Trophoblast cell (in vitro differentiated cells and primary cell): ENCODE results near the gene ZBTB21.
A peak's percentile ranks its signal among the peaks of the same experiment; 100 is the strongest.
"Not testable (repeated sequence)": the region's sequence is repeated elsewhere in the genome, so short reads cannot be mapped to it uniquely, and the experiment has no call there.

Experiments
- DNase-seq, 2 donors: peaks; one replicate each; pipeline ENCODE4 v3.0.0-alpha.2; 2016
- H2AFZ ChIP-seq: 2 replicates; pipeline ENCODE4 v1.6.1; 2013; ENCODE audit warnings: low read length, moderate library complexity, mild to moderate bottlenecking; ENCODE audit not compliant: insufficient read depth, poor library complexity
- H2AK5ac ChIP-seq: 2 replicates; pipeline ENCODE4 v1.6.1; 2013; ENCODE audit warnings: mild to moderate bottlenecking, low read length
- H2BK120ac ChIP-seq: 2 replicates; pipeline ENCODE4 v1.6.1; 2013; ENCODE audit warnings: low read length, mild to moderate bottlenecking, moderate library complexity; ENCODE audit not compliant: insufficient read depth, poor library complexity
- H2BK12ac ChIP-seq: 2 replicates; pipeline ENCODE4 v1.6.1; 2013; ENCODE audit warnings: mild to moderate bottlenecking, low read length, moderate library complexity
- H2BK5ac ChIP-seq: 2 replicates; pipeline ENCODE4 v1.6.1; 2013; ENCODE audit warnings: low read length, low read depth, moderate library complexity, mild to moderate bottlenecking; ENCODE audit not compliant: poor library complexity
- H3K14ac ChIP-seq: 2 replicates; pipeline ENCODE4 v1.6.1; 2013; ENCODE audit warnings: mild to moderate bottlenecking, low read length
- H3K18ac ChIP-seq: 2 replicates; pipeline ENCODE4 v1.6.1; 2013; ENCODE audit warnings: mild to moderate bottlenecking, low read length
- H3K23ac ChIP-seq: 2 replicates; pipeline ENCODE4 v1.6.1; 2013; ENCODE audit warnings: low read length
- H3K27ac ChIP-seq: 2 replicates; pipeline ENCODE4 v1.5.1; 2013; ENCODE audit warnings: low read depth, mild to moderate bottlenecking, inconsistent platforms, low read length, moderate library complexity
- H3K27me3 ChIP-seq: 2 replicates; pipeline ENCODE4 v1.6.1; 2013; ENCODE audit warnings: inconsistent platforms, mild to moderate bottlenecking, low read length, moderate library complexity; ENCODE audit not compliant: insufficient read depth
- H3K36me3 ChIP-seq, 2 experiments: 1 replicate in 1 of 2; 2 replicates in 1 of 2; pipeline ENCODE4 v1.6.1; 2013; ENCODE audit warnings: low read length in 2 of 2, mild to moderate bottlenecking in 2 of 2, moderate library complexity in 1 of 2; ENCODE audit not compliant: insufficient read depth in 2 of 2, control insufficient read depth in 1 of 2
- H3K4ac ChIP-seq: 2 replicates; pipeline ENCODE4 v1.6.1; 2013; ENCODE audit warnings: low read depth, mild to moderate bottlenecking, low read length, moderate library complexity
- H3K4me1 ChIP-seq, 2 experiments: 1 replicate in 1 of 2; 2 replicates in 1 of 2; pipeline ENCODE4 v1.6.1; 2013; ENCODE audit warnings: low read length in 2 of 2, mild to moderate bottlenecking in 2 of 2, moderate library complexity in 1 of 2; ENCODE audit not compliant: insufficient read depth in 2 of 2, control insufficient read depth in 1 of 2
- H3K4me2 ChIP-seq: 2 replicates; pipeline ENCODE4 v1.6.1; 2013; ENCODE audit warnings: inconsistent platforms, mild to moderate bottlenecking, low read length, moderate library complexity
- H3K4me3 ChIP-seq: 2 replicates; pipeline ENCODE4 v1.5.1; 2013; ENCODE audit warnings: mild to moderate bottlenecking, low read depth, low read length, inconsistent platforms
- H3K79me1 ChIP-seq: one replicate; pipeline ENCODE4 v1.6.1; 2013; ENCODE audit warnings: low read length
- H3K79me2 ChIP-seq: 2 replicates; pipeline ENCODE4 v1.6.1; 2013; ENCODE audit warnings: low read length, mild to moderate bottlenecking; ENCODE audit not compliant: control insufficient read depth, insufficient read depth, poor library complexity
- H3K9ac ChIP-seq: 2 replicates; pipeline ENCODE4 v1.6.1; 2013; ENCODE audit warnings: mild to moderate bottlenecking, low read length
- H3K9me3 ChIP-seq: 2 replicates; pipeline ENCODE4 v1.6.1; 2013; ENCODE audit warnings: low read depth, mild to moderate bottlenecking, control low read depth, inconsistent platforms, low read length; ENCODE audit not compliant: insufficient read depth
- H4K12ac ChIP-seq: 2 replicates; pipeline ENCODE4 v1.6.1; 2013; ENCODE audit warnings: low read depth, mild to moderate bottlenecking, low read length, moderate library complexity
- H4K8ac ChIP-seq: 2 replicates; pipeline ENCODE4 v1.6.1; 2013; ENCODE audit warnings: low read depth, mild to moderate bottlenecking, low read length, moderate library complexity
- H4K91ac ChIP-seq: one replicate; pipeline ENCODE4 v1.6.1; 2013; ENCODE audit warnings: low read depth, mild to moderate bottlenecking, low read length, moderate library complexity
- WGBS: extraction: QIAGEN DNeasy Blood & Tissue Kit; methylation state at CpG from one replicate; pipeline ENCODE4 v1.1.7; 2013; ENCODE audit warnings: missing lambda C conversion rate; ENCODE audit not compliant: insufficient read length, insufficient coverage; ENCODE audit errors: extremely low coverage; 5-methylcytosine and 5-hydroxymethylcytosine counted together

The ZBTB21 gene

DNA sequence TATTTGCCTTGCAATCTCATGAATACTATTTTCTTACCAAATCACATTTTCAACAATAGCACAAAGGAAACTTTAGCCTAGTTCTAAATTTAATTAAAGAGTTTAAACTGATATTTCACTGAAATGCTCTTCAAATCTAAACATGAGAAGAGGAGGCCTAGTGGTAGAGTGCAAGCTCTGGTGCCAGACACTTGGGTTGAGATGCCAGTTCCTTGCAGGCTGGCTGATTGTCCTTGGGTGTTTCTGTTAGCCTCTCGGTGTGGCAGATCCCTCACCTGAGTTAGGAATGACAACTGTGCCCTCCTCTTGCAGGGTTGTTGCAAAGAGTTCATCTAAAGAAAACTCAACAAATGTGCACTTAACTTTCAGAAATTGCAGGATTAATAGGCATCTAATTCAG lies 12.5 kb downstream of the ZBTB21 start:
- Histone ChIP-seq H3K79me2 (no peaks in the 10 kb centered on the region), H4K12ac (no peak overlapping the region), H2BK120ac (no peak overlapping the region), H3K4me1 (no peaks in the 10 kb centered on the region), H2BK5ac (no peak overlapping the region), H3K9ac (no peak overlapping the region), H3K23ac (no peak overlapping the region), H2BK12ac (no peak overlapping the region), H3K4ac (no peak overlapping the region), H3K27ac (no peak overlapping the region), H2AK5ac (no peak overlapping the region), H4K91ac (no peak overlapping the region), H3K27me3 (no peaks in the 10 kb centered on the region), H3K18ac (no peak overlapping the region), H3K14ac (no peak overlapping the region), H3K4me2 (no peak overlapping the region), H3K79me1 (no peaks in the 10 kb centered on the region), H4K8ac (no peak overlapping the region), H2AFZ (no peak overlapping the region), H3K4me3 (no peak overlapping the region), H3K36me3 (peaks cover 2 to 6% of the 10 kb centered on the region in 2 experiments), H3K9me3 (peaks cover 7% of the 10 kb centered on the region)
- DNase-seq, result no peak
- WGBS, result no CpG with 5 or more reads among the region's 1 CpG

DNA sequence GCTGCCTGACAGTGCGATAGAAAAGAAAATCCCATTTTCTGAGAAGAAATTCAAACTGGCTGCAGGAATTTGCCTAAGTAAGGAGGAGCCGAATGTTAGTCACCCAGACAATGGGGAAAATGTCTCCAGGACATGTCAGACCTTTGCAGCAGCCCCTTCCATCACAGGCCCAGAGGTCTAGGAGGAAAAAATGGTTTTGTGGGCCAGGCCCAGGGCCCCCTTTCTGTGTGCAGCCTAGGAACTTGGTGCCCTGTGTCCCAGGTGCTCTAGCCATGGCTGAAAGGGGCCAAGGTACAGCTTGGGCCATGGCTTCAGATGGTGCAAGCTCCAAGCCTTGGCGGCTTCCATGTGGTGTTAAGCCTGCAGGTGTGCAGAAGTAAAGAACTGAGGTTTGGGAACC lies 14.6 kb downstream of the ZBTB21 start:
- Histone ChIP-seq H2BK5ac (no peak overlapping the region), H3K4me2 (no peak overlapping the region), H4K91ac (no peak overlapping the region), H2AK5ac (no peak overlapping the region), H2BK12ac (no peak overlapping the region), H3K9ac (no peak overlapping the region), H3K27ac (no peak overlapping the region), H3K14ac (no peak overlapping the region), H3K4me3 (no peak overlapping the region), H4K12ac (no peak overlapping the region), H3K18ac (no peak overlapping the region), H3K36me3 (peaks cover 13 to 24% of the 10 kb centered on the region in 2 experiments), H2BK120ac (no peak overlapping the region), H4K8ac (no peak overlapping the region), H3K79me1 (no peaks in the 10 kb centered on the region), H3K79me2 (no peaks in the 10 kb centered on the region), H3K4me1 (no peaks in the 10 kb centered on the region), H3K9me3 (peaks cover 7% of the 10 kb centered on the region), H2AFZ (no peak overlapping the region), H3K27me3 (no peaks in the 10 kb centered on the region), H3K4ac (no peak overlapping the region), H3K23ac (no peak overlapping the region)
- no peak for DNase-seq
- WGBS, result no CpG with 5 or more reads among the region's 3 CpGs

DNA sequence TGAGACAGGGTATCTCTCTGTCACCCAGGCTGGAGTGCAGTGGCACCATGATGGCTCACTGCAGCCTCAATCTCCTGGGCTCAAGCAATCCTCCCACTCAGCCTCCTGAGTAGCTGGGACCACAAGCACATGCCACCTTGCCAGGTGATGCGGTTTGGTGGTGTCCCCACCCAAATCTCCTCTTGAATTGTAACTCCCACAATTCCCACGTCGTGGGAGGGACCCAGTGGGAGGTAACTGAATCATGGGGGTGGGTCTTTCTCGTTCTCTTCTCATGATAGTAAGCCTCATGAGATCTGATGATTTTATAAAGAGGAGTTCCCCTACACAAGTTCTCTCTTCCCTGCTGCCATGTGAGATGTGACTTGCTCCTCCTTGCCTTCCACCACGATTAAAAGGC lies 15.5 kb downstream of the ZBTB21 start:
- not testable (repeated sequence) for H3K9me3 ChIP-seq, H3K4me2 ChIP-seq, H2BK12ac ChIP-seq, H3K4me3 ChIP-seq, H2BK120ac ChIP-seq, DNase-seq, H2BK5ac ChIP-seq, H3K9ac ChIP-seq, H2AFZ ChIP-seq, H3K79me2 ChIP-seq, H3K18ac ChIP-seq, H3K14ac ChIP-seq, H4K12ac ChIP-seq, H4K8ac ChIP-seq, H3K27ac ChIP-seq, H3K23ac ChIP-seq, H4K91ac ChIP-seq, H3K4me1 ChIP-seq, H2AK5ac ChIP-seq, H3K79me1 ChIP-seq, H3K4ac ChIP-seq, H3K27me3 ChIP-seq
- WGBS, result no CpG with 5 or more reads among the region's 5 CpGs
- peaks cover 13 to 24% of the 10 kb centered on the region in 2 experiments for H3K36me3 ChIP-seq

DNA sequence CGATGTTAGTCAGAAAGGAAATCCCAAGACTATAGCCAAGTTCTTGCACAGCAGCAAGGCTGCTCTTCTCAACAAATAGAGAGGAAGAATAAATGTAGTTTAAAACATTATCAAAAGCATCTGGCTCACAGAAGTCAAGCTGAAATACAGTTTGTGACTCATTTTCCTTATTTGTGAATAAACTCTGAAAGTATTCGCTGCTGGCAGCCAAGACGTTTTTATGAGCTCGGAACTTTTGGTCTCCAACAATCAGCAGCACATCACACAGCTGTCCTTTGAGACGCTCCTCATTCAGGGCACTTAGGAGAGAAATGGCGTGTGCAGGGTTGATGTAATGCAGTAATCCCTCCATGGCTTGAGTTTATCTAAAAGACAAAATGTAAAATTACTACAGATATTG lies 16.4 kb downstream of the ZBTB21 start:
- no peaks in the 10 kb centered on the region for H3K27me3 ChIP-seq
- no peak overlapping the region for H4K8ac ChIP-seq
- H3K79me2 ChIP-seq, result no peaks in the 10 kb centered on the region
- H3K4me1 ChIP-seq, result no peaks in the 10 kb centered on the region
- H2AFZ ChIP-seq, result no peak overlapping the region
- H3K27ac ChIP-seq, result no peak overlapping the region
- H3K79me1 ChIP-seq, result no peaks in the 10 kb centered on the region
- H4K91ac ChIP-seq, result no peak overlapping the region
- peak in 1 of 2 donors; percentile 61 for DNase-seq
- H3K18ac ChIP-seq, result no peak overlapping the region
- H3K23ac ChIP-seq, result no peak overlapping the region
- H2AK5ac ChIP-seq, result no peak overlapping the region
- no peak overlapping the region for H3K4me2 ChIP-seq
- H3K36me3 ChIP-seq, result peaks cover 13 to 24% of the 10 kb centered on the region in 2 experiments
- no peak overlapping the region for H2BK12ac ChIP-seq
- no CpG with 5 or more reads among the region's 6 CpGs for WGBS
- peaks cover 7% of the 10 kb centered on the region for H3K9me3 ChIP-seq
- H2BK120ac ChIP-seq, result no peak overlapping the region
- no peak overlapping the region for H4K12ac ChIP-seq
- no peak overlapping the region for H3K4ac ChIP-seq
- H3K9ac ChIP-seq, result no peak overlapping the region
- H3K4me3 ChIP-seq, result no peak overlapping the region
- H2BK5ac ChIP-seq, result no peak overlapping the region
- H3K14ac ChIP-seq, result no peak overlapping the region
